GM21447 (cell line): ENCODE data around the gene ZDHHC4.
"Not testable (repeated sequence)": the region's sequence is repeated elsewhere in the genome, so short reads cannot be mapped to it uniquely, and the experiment has no call there.

Experiments
- ATAC-seq: cut with Tn5 transposase; IDR thresholded peaks from one replicate; pipeline ENCODE4 v1.9.1; 2021; ENCODE audit not compliant: unreplicated experiment

Gene ZDHHC4

DNA sequence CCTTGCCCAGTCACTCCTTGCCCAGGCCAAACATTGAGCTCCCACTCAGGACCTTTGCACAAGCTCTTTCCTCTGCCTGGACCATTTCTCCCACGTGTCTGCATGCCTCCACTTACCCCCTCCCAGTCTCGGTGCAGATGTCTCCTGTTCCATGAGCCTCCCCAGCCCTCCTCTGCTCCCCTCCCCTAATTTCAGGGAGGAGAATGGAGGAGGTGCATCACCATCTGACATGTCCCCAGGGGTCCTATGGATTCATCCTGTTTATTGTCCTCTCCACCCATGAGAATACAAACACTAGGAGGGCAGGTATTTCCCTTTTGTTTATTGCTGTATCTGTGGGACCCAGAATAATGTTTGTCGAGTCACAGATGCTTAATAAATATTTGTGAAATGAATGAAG is 17.4 kb upstream of the ZDHHC4 start:
- no peak for ATAC-seq

DNA sequence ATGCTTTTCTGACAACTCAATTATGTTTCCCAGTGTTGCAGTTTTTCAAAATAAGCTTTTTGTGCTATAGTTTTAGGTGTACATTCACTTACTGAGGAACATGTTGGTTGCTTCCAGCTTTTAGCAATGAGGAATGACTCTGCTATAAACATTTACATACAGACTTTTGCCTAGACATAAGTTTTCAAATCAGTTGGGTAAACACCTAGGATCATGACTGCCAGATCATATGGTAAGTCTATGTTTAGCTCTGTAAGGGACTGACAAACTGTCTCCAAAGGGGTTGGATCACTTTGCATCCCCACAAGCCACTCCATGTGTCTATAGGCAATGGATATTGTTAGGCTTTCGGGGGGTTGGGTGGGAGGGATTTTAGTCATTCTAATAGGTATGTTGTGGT is 15.1 kb upstream of the ZDHHC4 start:
- ATAC-seq, result no peak

DNA sequence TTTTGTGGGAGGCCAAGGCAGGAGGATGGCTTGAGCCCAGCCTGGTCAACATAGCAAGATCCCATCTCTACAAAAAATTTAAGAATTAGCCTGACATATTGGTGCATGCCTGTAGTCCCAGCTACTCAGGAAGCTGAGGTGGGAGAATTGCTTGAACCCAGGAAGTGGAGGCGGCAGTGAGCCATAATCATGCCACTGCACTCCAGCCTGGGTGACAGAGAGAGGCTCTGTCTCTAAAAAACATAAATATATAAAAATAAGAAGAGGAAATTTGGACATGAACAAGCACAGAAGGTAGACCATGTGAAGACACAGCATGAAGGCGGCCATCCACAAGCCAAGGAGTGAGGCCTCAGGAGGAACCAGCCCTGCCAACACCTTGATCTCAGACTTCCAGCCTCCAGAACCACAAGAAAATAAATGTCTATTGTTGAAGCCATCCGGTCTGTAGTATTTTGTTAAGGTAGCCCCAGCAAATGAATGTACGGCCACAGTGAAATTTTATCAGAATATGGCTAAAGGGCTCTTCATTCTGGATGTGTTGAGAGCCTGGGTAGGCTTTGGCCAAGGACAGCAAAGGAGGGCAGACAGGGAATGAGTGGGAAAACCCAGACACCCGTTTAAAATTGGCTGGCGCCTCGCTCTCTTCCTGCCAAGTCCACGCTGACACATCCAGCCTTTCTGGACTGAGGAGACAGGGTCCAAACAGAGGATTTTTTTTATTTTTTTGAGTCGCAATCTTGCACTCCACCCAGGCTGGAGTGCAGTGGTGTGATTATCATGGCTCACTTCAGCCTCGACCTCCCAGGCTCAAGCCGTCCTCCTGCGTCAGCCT is 13.1 kb upstream of the ZDHHC4 start:
- ATAC-seq, result no peak

DNA sequence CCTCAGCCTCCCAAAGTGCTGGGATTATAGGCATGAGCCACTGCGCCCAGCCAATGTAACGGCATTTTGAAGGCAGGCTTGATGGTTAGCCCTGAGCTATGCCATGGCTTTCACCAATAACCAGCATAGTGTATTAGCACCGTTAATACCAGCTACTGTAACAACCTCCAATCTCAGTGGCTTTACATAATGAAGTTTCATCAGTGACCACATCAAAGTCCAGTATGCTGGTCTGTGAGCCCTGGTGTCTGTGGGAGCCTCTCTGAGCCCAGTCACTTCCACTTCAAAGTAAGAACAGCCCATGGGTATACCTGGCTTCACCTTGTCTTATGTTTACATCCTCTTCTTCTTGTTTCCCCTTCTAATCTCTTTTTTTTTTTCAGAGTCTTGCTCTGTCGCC is 11.6 kb upstream of the ZDHHC4 start:
- ATAC-seq, result no peak

DNA sequence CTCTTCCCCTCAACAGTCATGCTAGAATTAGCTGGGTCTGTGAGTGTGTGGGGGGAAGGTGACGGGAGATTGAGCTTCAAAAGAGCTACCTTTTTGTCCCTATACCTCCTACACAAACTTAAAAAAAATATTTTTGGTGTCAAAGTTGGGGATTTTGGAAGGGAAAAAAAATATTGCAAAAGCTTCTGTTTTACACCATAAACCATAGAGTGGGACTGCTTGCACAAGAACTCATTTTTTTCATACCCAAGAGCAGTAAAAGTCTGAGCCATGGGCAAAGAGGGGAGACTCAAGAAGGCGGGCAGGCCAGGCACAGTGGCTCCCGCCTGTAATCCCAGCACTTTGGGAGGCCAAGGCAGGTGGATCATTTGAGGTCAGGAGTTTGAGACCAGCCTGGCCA is 9.4 kb upstream of the ZDHHC4 start:
- no peak for ATAC-seq

DNA sequence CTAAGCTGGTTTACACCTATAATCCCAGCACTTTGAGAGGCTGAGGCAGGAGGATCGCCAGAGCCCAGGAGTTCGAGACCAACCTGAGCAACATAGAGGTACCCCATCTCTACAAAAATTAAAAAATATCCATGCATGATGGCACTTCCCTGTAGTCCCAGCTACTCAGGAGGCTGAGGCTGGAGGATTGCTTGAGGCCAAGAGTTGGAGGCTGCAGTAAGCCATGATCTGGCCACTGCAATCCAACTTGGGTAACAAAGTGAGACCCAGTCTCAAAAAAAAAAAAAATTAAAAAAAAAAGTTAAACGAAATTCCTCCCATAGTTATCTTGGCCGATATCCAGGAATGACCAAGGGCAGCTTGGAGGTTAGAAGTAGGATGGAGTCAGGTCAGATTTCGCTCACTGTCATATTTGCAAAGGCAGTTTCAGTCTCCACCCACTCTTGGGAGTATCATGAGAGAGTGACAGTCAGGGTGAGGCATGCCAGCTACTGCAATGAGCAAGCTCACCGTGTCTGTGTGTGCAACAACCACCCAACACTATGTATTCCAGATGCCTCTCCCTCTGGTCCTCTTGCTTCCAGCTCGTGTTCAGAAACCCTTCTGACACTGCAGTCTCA is 6.0 kb upstream of the ZDHHC4 start:
- ATAC-seq, result no peak

DNA sequence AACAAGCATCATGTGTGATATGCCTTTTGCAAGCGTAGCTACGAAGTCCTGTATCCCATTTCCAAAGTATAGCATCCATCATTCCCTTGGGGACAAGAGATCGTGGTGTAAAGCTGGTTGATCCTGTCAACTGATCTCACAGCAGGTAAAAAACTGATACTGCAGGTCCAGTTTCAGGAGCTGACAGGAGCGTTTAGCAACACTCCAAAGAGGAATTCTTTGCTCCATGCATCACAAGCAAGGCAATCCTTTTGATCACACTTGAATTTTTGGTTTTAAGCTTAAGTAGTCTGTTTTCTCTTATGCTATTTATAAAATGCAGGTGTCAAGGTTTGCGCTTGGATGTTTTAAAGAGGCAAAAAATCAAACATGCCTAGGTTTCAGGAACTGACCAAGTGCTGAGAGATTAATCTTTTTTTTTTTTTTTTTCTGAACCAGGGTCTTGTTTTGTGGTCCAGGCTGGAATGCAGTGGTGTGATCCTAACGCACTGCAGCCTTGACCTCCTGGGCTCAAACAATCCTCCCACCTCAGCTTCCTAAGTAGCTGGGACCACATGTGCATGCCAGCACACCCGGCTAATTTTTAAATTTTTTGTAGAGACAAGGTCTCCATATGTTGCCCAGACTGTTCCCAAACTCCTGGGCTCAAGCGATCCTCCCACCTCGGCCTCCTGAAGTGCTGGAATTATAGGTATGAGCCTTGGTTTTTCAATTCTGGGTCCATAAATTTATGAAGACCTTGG is 1.8 kb upstream of the ZDHHC4 start:
- ATAC-seq, result no peak

DNA sequence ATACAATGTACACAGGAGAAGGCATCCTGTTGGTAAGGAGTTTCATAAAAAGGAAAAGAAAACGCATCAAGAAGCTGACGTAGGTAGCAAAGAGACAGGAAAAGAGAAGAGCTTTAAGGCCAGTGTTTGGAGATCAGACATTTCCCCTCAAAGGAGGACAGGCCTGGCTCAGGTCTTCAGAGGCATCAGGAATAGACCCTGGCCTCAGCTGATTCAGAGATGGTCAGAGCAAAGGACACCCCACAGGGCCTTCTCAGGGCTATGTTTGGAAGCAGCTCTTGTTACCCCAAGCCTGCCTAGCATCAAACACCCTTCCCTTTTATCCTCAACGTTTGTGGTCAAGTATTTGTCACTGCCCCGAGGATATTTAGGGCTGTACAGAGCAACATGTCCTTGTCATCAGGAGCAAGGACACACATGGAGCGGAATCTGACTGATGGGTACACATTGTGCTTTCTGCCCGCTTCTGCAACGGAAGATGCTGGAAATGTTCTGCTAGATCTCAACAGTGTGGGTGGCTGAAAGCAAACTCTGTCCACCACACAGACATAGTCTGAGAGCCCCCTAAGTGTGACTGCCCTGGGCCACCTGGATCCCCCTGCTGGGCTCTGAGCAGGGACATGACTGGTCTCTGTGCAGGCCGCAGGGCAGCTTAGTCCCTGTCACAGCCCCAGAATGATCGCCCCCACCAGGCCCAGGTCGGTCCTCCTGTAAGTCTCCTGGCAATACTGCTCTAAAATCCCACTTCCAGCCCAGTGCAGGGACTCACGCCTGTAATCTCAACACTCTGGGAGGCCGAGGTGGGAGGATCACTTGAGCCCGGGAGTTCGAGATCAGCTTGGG is 1.0 kb upstream of the ZDHHC4 start:
- ATAC-seq, result no peak

DNA sequence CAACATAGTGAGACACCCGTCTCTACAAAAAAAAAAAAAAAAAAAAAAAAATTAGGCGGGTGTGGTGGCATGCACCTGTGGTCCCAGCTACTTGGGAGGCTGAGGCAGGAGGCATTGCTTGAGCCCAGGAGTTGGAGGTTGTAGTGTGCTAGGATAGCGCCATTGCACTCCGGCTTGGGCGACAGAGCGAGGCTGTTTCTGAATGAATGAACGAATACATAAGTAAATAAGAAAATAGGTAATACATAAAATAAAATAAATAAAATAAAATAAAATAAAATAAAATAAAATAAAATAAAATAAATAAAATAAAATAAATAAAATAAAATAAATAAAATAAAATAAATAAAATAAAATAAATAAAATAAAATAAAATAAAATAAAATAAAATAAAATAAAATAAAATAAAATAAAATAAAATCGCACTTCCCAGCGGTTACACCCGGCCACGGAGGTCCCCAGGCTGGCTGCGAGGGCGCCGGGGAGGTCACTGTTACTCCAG is 336 bp upstream of the ZDHHC4 start:
- ATAC-seq, result not testable (repeated sequence)

DNA sequence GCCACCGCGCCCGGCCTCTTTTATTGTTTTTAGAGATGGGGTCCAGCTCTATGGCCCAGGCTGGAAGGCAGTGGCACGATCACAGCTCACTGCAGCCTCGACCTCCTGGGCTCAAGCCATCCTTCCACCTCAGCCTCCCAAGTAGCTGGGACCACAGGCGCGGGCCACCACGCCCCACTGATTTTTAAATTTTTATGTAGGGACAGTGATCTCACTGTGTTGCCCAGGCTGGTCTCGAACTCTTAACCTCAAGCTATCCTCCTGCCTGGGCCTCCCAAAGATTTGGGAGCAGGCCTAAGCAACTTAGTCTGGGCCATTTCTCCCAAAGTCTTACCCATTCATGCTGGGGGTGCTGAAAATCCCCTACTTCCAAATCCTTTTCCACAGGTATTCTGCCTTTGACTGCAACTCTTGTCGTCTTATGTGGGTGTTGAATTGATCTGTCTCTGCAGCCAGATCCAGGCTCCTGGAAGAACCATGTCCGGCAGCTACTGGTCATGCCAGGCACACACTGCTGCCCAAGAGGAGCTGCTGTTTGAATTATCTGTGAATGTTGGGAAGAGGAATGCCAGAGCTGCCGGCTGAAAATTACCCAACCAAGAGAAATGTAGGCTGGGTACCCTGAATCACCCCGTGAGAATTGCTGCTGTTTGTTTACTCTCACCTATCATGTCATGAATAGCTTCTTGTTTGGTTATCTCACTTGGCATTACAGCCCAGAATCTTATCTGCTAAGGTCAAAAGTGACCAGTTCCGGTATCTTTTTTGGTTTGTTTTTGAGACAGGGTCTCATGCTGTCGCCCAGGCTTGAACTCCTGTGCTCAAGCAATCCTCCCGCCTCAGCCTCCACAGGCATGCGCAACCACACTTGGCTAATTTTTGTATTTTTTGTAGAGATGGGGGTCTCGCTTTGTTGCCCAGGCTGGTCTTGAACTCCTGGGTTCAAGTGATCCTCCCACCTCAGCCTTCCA is 1.1 kb downstream of the ZDHHC4 start:
- no peak for ATAC-seq

DNA sequence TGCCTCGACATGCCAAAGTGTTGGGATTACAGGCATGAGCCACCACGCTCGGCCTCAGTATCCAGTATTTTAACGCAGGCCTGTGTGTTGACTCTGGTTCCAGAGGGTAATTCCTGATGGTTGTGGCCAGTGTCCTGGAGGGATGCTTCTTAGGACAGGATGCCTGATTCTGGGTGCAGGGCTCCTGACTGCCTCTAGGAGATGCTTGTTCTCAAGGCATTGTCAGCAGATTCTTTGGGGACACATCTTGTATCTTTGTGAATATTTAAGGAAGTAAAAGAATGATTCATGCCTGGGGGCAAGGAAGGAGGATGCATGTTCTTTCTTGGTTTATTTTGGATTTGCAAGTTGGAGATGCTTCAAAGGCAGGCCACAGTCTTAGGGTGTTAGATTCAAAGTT is 2.2 kb downstream of the ZDHHC4 start:
- ATAC-seq, result no peak

DNA sequence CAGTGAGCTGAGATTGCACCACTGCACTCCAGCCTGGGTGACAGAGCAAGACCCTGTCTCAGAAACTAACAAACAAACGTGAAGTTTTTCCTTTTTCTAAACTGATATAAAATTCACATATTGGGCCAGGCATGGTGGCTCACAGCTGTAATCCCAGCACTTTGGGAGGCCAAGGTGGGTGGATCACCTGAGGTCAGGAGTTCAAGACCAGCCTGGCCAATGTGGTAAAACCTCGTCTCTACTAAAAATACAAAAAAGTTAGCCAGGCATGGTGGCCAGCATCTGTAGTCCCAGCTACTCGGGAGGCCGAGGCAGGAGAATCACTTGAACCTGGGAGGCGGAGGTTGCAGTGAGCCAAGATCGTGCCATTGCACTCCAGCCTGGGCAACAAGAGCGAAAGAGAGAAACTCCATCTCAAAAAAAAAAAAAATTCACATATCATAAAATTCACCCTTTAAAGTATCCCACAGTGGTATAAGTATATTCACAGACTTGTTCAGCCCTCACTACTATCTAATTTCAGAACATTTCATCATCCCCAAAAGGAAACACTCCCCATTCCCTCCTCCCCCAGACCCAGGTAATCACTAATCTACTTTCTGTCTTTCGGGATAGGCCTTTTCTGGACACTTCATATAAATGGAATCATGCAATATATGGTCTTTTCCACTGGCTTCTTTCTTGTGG is 8.6 kb downstream of the ZDHHC4 start:
- not testable (repeated sequence) for ATAC-seq

DNA sequence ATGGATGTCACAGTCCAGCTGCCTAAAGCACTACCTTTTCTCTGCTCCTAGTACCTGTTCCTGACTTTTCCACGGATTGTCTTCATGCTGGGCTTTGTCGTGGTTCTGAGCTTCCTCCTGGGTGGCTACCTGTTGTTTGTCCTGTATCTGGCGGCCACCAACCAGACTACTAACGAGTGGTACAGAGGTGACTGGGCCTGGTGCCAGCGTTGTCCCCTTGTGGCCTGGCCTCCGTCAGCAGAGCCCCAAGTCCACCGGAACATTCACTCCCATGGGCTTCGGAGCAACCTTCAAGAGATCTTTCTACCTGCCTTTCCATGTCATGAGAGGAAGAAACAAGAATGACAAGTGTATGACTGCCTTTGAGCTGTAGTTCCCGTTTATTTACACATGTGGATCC is 11.3 kb downstream of the ZDHHC4 start:
- ATAC-seq, result no peak

DNA sequence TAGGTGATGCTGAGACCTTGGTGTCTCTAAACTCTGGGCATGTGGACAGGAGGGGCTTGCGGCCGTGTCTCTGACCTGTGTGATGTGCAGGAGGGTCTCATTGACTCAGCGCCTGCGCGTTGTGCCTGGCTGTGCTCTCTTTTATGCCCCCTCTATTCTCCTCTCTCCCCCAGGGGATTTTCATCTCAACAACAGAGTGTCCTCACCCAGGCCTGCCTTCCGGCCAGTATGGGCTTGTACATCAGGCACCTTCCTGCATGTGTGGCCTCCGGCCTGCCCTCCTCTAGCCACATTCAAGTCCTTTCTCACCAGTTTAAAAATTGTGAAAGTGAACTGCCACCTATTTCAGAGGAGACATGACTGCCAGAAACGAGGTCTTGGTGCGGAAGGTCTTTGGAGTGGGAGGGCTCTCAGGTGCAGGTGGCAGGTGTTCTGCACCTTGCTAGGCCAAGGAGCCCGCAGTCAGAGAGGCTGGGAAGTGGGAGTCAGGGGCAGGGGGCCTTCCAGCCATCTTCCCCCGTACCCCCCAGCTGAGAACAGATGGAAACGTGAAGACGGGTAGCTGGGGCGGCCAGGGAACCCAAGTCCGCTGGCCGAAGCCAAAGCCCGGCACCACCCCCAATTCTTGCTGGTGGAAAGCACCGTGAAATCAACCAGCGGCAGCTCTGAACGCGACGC is 12.0 kb downstream of the ZDHHC4 start:
- ATAC-seq, result no peak

DNA sequence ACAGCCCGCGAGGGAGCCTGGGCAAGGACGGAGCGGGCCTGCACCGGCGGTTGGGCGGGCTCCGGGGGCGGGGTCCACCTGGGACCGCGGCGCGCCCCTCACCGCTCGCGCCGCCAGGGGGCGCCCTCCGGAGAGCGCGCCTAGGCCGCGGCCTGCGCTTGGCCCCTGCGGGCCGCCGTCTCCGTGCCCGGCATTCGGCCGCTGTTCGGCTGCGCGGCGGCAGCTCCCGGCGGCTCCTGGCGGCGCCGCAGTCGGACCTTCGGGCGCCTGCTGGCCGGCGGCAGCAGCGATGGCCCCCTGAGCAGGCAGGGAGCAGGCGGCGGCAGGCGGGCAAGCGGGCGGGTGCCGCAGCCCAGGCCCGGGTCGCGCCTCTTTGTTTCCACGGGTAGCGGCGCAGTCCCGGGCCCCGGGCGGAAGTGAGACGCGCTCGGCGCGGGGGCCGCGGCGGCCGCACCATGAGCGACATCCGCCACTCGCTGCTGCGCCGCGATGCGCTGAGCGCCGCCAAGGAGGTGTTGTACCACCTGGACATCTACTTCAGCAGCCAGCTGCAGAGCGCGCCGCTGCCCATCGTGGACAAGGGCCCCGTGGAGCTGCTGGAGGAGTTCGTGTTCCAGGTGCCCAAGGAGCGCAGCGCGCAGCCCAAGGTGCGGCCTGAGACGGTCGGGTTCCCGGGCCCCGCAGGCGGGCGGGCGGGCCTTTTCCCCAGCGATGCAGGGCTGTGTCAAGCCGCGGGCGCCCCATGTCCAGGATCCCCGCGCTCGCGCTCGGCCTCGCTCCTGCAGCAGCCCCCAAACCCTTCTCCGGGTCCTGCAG is 12.8 kb downstream of the ZDHHC4 start, which contains the start of gene INTS15:
TSS of gene INTS15 (plus strand) at position 193 of the 816 bp plus-strand sequence. CDS start at position 456, 263 bp downstream.
- peak; percentile 78 for ATAC-seq

DNA sequence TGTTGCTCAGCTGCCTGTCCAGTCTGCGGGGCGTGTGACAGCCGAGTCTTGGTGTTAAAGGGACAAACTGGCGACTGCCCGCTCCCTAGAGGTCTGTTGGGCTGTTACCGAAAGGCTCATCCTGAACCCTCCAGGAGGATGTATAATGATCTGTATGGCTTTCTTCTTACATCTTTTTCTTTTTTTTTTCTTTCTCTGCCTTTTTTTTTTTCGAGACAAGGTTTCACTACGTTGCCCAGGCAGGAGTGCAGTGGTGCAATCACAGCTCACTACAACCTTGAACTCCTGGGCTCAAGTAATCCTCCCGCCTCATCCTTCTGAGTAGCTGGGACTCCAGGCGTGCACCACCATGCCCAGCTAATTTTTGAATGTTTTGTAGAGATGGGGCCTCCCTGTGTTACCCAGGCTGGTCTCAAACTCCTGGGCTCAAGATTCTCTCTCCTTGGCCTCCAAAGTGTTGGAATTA is 13.4 kb downstream of the ZDHHC4 start:
- ATAC-seq, result peak; percentile 38

DNA sequence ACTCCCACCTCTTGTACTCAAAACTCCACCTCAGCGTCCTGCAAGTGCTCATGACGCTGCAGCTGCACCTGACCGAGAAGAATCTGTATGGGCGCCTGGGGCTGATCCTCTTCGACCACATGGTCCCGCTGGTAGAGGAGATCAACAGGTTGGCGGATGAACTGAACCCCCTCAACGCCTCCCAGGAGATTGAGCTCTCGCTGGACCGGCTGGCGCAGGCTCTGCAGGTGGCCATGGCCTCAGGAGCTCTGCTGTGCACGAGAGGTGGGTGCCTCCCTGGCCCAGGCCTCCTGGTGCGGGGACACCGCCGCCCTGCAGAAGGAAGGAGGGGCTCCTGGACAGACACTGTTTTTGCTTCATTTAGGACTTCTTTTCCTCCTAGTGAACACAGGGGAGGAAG is 22.8 kb downstream of the ZDHHC4 start:
- ATAC-seq, result no peak
